ENCODE results near the gene WDR17. TPM values are rescaled to one million over a fixed set of nuclear protein-coding genes. Genes with fewer than 3 reads are reported as not detected.

WDR17 gene
- total and polyA plus RNA-seq, 7 donors: 0.63 to 11.0 (median 5.8) TPM; not detected in 2

GRCh38 chr4:176063718-176064117, 1.9 kb upstream of the WDR17 start:
- Histone ChIP-seq H3K27ac (no peak overlapping the region), H3K27me3 (no peaks in the 10 kb centered on the region), H3K4me1 (peaks cover 0 to 14% (median 3%) of the 10 kb centered on the region in 4 donors), H3K9me3 (no peaks in the 10 kb centered on the region), H3K36me3 (no peaks in the 10 kb centered on the region), H3K4me3 (no peak overlapping the region)
- intact Hi-C loops (cut with DNase I): loop anchor here (2.0 to 10.0 kb wide), 2 partner anchors 119 to 257 kb away; no protein-coding TSS in a partner anchor
- no peak for DNase-seq
- WGBS, 2 donors: 81 to 90% methylated on average over 20 of the region's 20 CpGs
- TF ChIP-seq, protein P1, sequence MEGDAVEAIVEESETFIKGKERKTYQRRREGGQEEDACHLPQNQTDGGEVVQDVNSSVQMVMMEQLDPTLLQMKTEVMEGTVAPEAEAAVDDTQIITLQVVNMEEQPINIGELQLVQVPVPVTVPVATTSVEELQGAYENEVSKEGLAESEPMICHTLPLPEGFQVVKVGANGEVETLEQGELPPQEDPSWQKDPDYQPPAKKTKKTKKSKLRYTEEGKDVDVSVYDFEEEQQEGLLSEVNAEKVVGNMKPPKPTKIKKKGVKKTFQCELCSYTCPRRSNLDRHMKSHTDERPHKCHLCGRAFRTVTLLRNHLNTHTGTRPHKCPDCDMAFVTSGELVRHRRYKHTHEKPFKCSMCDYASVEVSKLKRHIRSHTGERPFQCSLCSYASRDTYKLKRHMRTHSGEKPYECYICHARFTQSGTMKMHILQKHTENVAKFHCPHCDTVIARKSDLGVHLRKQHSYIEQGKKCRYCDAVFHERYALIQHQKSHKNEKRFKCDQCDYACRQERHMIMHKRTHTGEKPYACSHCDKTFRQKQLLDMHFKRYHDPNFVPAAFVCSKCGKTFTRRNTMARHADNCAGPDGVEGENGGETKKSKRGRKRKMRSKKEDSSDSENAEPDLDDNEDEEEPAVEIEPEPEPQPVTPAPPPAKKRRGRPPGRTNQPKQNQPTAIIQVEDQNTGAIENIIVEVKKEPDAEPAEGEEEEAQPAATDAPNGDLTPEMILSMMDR (IDR thresholded peaks at IDR 0.05): no peak

DNA sequence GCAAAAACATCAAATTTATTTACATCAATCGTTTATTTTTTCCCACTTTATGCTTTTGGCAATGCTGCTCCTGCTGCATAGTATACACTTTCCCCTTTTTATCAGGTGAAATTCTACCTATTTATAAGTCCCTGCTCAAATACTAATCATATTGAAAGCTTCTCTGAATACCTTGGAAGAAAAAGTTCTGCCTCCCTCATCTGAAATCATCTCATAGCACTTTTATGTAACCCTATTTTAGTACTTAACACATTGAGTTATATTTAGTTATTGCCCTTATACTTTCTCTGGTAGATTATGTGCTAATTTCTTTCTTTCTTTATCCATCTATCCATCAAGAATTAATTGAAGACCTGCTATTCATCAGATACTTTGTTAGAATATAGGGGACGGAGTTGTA, 1.1 kb upstream of the WDR17 start:
- no peaks in the 10 kb centered on the region for H3K36me3 ChIP-seq
- 93 to 95% methylated on average over 2 of the region's 2 CpGs for WGBS, 2 donors
- DNase-seq: no peak
- peaks cover 0 to 14% (median 3%) of the 10 kb centered on the region in 4 donors for H3K4me1 ChIP-seq
- H3K27ac ChIP-seq: no peak overlapping the region
- no peak overlapping the region for H3K4me3 ChIP-seq
- TF ChIP-seq POLR2AphosphoS5 (IDR thresholded peaks at IDR 0.05) (no peak), EP300 (IDR thresholded peaks at IDR 0.05) (no peak), POLR2A (IDR thresholded peaks at IDR 0.05) (no peak)
- TF ChIP-seq, protein P1 (IDR thresholded peaks at IDR 0.05): no peak
- H3K9me3 ChIP-seq: no peaks in the 10 kb centered on the region
- H3K27me3 ChIP-seq: no peaks in the 10 kb centered on the region
- intact Hi-C loops (cut with DNase I): loop anchor here (2.0 to 10.0 kb wide), 2 partner anchors 120 to 256 kb away; no protein-coding TSS in a partner anchor

DNA sequence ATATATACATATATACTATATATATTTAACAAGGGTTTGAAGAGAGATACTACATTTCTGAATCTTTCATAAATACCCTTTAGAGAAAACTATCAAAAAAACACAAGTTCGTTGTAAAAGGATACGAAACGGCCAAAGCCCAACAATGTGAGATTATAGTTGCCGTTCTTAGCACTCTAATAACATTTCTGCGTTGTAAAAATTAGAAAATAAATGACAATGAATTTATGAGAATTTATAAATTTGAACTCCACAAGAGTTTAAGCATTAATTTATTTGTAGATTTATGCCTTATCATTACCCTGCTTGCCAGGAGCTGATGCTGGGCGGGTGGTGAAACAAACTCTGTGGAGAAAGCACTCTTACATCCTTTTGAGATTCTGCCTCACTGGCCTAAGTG, 1.1 kb downstream of the WDR17 start:
- peak overlapping the region in 1 of 4 donors; percentile 62 for H3K4me3 ChIP-seq
- no peak for TF ChIP-seq POLR2A (IDR thresholded peaks at IDR 0.05)
- TF ChIP-seq, protein P1 (IDR thresholded peaks at IDR 0.05): no peak
- no peak for TF ChIP-seq POLR2AphosphoS5 (IDR thresholded peaks at IDR 0.05)
- TF ChIP-seq EP300 (IDR thresholded peaks at IDR 0.05): no peak
- H3K27me3 ChIP-seq: no peaks in the 10 kb centered on the region
- intact Hi-C loops (cut with DNase I): loop anchor here (10.0 kb wide), 1 partner anchor 122 kb away; no protein-coding TSS in a partner anchor
- DNase-seq: no peak
- peaks cover 0 to 14% (median 3%) of the 10 kb centered on the region in 4 donors for H3K4me1 ChIP-seq
- H3K27ac ChIP-seq: no peak overlapping the region
- no peaks in the 10 kb centered on the region for H3K9me3 ChIP-seq
- 83 to 84% methylated on average over 6 of the region's 6 CpGs for WGBS, 2 donors
- H3K36me3 ChIP-seq: no peaks in the 10 kb centered on the region

DNA sequence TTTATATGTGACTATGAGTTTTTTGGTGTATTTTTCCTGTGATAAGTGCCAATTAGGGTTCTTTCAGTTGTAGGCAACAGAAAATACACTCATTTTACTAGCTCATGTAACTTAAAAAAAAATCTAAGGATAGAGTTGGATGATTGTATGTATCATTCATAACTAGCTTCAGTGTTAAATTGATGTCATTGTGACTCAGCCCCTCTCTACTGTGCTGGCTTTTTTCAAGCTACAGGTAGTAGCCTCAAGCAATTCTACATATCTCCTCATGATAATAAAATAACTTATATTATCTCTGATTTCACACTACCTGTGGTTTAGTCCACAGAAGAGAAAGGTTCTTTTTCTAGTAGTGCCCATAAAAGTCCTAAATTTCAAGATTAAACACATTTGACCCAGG, 11.9 kb downstream of the WDR17 start:
- Histone ChIP-seq H3K4me1 (no peaks in the 10 kb centered on the region), H3K36me3 (no peaks in the 10 kb centered on the region), H3K27me3 (no peaks in the 10 kb centered on the region), H3K27ac (no peak overlapping the region), H3K9me3 (no peaks in the 10 kb centered on the region), H3K4me3 (no peak overlapping the region)
- intact Hi-C loops (cut with DNase I): no loop called here
- DNase-seq: no peak
- TF ChIP-seq, protein P1 (IDR thresholded peaks at IDR 0.05): no peak
- TF ChIP-seq POLR2A (IDR thresholded peaks at IDR 0.05) (no peak), EP300 (IDR thresholded peaks at IDR 0.05) (no peak), POLR2AphosphoS5 (IDR thresholded peaks at IDR 0.05) (no peak)

GRCh38 chr4:176084769-176085168, 19.1 kb downstream of the WDR17 start:
- Histone ChIP-seq H3K4me3 (no peak overlapping the region), H3K27me3 (no peaks in the 10 kb centered on the region), H3K4me1 (peaks cover 0 to 4% (median 0%) of the 10 kb centered on the region in 4 donors), H3K36me3 (no peaks in the 10 kb centered on the region), H3K27ac (no peak overlapping the region), H3K9me3 (no peaks in the 10 kb centered on the region)
- WGBS, 2 donors: 66 to 87% methylated on average over 2 of the region's 2 CpGs
- TF ChIP-seq, protein P1 (IDR thresholded peaks at IDR 0.05): no peak
- no peak for TF ChIP-seq POLR2AphosphoS5 (IDR thresholded peaks at IDR 0.05)
- no peak for TF ChIP-seq POLR2A (IDR thresholded peaks at IDR 0.05)
- TF ChIP-seq EP300 (IDR thresholded peaks at IDR 0.05): no peak
- DNase-seq: no peak
- intact Hi-C loops (cut with DNase I): no loop called here
